Measurements from ENCODE around the gene SMPX. TPM values are rescaled to one million over a fixed set of nuclear protein-coding genes. Genes with fewer than 3 reads are reported as not detected.

The SMPX gene
- total RNA-seq, 1 donor from 2014 or later: not detected

DNA sequence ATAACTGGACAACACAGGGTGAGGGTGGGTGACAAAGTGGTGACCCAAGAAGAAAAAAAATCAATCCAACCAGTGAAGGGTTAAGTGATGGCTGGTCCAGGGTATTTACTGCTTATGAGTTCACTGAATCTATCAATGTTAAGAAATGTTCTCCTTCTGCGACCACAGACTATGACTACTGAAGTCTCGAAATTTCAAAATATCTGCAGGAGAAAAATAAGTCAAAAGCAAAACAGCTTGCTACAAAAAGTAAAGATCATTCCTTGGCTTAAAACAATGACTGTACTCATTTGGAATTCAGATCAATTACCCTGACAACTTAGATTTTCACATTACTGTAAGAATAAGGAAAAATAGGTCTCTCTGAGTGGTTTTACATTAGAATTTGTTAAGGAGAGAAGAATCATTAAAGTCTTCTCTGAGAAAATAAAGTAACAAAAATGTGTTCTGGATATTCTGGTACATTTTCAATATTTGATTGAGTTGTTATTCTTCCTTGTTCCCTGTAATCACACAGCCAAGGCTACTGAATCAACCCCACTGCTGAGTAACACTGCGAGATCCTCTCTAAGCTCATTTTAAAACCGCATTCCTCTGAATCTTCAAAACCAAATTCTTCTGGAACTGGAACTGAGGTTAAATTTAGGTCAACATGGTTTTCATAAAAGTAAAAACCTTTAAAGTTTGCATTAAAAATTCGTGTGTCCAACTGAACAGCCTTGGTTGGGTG, 22.7 kb downstream of the SMPX start:
- Mint-ChIP-seq H3K36me3 (ENCODE audit: low read depth, unreplicated experiment) (no peaks in the 10 kb centered on the region), H3K4me3 (ENCODE audit: unreplicated experiment) (no peak overlapping the region), H3K27ac (ENCODE audit: unreplicated experiment) (no peak overlapping the region), H3K9me3 (ENCODE audit: unreplicated experiment) (no peaks in the 10 kb centered on the region), H3K27me3 (ENCODE audit: unreplicated experiment) (peaks cover 2% of the 10 kb centered on the region), H3K4me1 (ENCODE audit: unreplicated experiment) (no peaks in the 10 kb centered on the region)
- no peak for DNase-seq (ENCODE audit: low spot score)
- TF ChIP-seq, protein P1, sequence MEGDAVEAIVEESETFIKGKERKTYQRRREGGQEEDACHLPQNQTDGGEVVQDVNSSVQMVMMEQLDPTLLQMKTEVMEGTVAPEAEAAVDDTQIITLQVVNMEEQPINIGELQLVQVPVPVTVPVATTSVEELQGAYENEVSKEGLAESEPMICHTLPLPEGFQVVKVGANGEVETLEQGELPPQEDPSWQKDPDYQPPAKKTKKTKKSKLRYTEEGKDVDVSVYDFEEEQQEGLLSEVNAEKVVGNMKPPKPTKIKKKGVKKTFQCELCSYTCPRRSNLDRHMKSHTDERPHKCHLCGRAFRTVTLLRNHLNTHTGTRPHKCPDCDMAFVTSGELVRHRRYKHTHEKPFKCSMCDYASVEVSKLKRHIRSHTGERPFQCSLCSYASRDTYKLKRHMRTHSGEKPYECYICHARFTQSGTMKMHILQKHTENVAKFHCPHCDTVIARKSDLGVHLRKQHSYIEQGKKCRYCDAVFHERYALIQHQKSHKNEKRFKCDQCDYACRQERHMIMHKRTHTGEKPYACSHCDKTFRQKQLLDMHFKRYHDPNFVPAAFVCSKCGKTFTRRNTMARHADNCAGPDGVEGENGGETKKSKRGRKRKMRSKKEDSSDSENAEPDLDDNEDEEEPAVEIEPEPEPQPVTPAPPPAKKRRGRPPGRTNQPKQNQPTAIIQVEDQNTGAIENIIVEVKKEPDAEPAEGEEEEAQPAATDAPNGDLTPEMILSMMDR (IDR thresholded peaks at IDR 0.05; ENCODE audit: unreplicated experiment): no peak

DNA sequence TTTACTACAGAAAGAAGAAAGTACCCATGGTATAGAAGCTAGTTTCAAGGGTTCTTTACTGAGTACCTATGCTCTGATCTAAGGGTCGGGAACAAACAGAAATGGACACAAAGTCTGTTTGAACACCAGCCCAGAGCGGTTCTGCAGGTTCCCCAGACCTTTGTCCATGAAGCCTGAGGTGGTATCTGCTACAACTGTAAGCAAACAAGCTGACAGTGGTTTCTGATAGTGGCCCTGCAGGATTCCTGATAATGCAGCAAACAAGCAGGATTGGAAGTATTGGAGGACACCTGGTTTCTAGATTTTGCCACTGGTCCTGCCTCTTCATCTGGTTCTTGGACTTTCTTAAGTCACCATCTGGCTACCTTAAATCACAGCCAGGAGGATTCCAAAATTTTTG, 23.7 kb downstream of the SMPX start:
- no peak overlapping the region for H3K4me3 Mint-ChIP-seq (ENCODE audit: unreplicated experiment)
- no peak for DNase-seq (ENCODE audit: low spot score)
- no peaks in the 10 kb centered on the region for H3K4me1 Mint-ChIP-seq (ENCODE audit: unreplicated experiment)
- H3K27ac Mint-ChIP-seq (ENCODE audit: unreplicated experiment): no peak overlapping the region
- H3K27me3 Mint-ChIP-seq (ENCODE audit: unreplicated experiment): peaks cover 2% of the 10 kb centered on the region
- no peaks in the 10 kb centered on the region for H3K9me3 Mint-ChIP-seq (ENCODE audit: unreplicated experiment)
- TF ChIP-seq, protein P1 (IDR thresholded peaks at IDR 0.05; ENCODE audit: unreplicated experiment): no peak
- no peaks in the 10 kb centered on the region for H3K36me3 Mint-ChIP-seq (ENCODE audit: low read depth, unreplicated experiment)

DNA sequence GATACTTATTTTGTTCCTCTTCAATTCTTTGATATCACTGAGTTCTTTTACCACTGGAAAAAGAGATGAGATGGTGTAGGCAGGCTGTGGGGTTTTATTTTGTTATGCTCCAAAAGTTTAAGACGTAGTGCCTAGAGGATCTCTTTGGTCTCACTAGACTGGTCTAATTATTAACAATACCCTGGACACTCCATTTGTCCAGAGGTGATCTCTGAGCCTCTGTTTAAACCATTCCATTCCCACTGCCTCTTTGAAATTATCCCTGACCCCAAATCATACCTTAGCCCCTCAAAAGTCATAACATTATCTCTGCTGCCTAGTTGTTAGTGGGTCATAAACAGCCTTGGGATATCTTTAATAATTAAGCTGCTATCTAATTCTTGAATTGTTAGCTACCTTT, 24.2 kb downstream of the SMPX start:
- Mint-ChIP-seq H3K4me3 (ENCODE audit: unreplicated experiment) (no peak overlapping the region), H3K36me3 (ENCODE audit: low read depth, unreplicated experiment) (no peaks in the 10 kb centered on the region), H3K9me3 (ENCODE audit: unreplicated experiment) (no peaks in the 10 kb centered on the region), H3K27ac (ENCODE audit: unreplicated experiment) (no peak overlapping the region), H3K27me3 (ENCODE audit: unreplicated experiment) (peaks cover 2% of the 10 kb centered on the region), H3K4me1 (ENCODE audit: unreplicated experiment) (no peaks in the 10 kb centered on the region)
- TF ChIP-seq, protein P1 (IDR thresholded peaks at IDR 0.05; ENCODE audit: unreplicated experiment): no peak
- DNase-seq (ENCODE audit: low spot score): no peak

DNA sequence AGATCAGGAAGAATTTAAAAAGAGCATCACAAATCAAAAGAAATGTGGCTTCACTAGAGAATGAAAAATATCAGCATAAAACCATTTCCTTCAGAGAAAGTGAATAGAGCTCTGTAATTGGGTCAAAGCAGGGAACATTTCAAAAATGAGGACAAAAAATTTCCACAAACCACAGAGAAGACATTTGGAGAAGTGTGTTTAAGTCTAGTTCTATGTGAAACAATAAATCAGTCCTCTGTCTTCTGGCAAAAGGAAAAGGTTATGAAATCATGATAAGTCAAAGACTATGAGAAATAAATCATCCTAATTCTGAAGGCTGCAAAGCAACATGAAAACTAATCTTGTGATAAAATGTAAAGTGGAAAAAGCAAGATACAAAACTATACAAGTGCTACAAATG, 27.9 kb downstream of the SMPX start:
- TF ChIP-seq, protein P1 (IDR thresholded peaks at IDR 0.05; ENCODE audit: unreplicated experiment): no peak
- H3K27ac Mint-ChIP-seq (ENCODE audit: unreplicated experiment): no peak overlapping the region
- no peaks in the 10 kb centered on the region for H3K27me3 Mint-ChIP-seq (ENCODE audit: unreplicated experiment)
- H3K4me3 Mint-ChIP-seq (ENCODE audit: unreplicated experiment): no peak overlapping the region
- H3K36me3 Mint-ChIP-seq (ENCODE audit: low read depth, unreplicated experiment): no peaks in the 10 kb centered on the region
- H3K4me1 Mint-ChIP-seq (ENCODE audit: unreplicated experiment): no peaks in the 10 kb centered on the region
- DNase-seq (ENCODE audit: low spot score): no peak
- H3K9me3 Mint-ChIP-seq (ENCODE audit: unreplicated experiment): no peaks in the 10 kb centered on the region

DNA sequence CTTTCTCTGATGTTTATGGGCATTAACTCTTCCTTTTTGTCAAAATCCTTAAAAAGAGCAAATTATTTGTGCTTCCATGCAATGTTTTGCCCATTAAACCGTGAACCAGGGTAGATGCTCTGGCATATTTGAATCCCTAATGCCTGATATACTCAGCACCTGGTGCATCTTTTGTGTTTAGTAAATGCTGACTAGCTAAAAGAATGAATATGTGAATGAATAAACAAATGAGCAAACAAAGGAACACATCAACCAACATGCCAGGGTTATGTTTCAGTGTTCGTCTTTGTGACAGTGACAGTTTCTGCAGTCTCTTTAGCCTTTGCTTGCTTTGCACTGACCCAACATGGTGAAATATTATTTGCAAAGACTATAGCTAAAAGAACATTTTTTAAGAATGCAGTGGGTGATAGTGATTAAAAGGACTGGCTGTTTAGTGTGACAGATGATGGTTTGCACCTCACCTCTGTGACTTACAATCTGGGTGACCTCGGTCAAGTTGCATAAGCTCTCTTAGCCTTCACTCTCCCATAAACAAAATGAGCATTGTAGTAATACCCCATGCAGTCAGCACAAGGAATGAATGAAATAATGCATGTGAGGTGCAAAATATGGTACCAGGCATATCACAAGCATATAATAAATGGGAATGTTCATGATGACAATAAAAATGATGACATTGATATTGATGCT, 29.5 kb downstream of the SMPX start:
- no peak overlapping the region for H3K4me3 Mint-ChIP-seq (ENCODE audit: unreplicated experiment)
- TF ChIP-seq, protein P1 (IDR thresholded peaks at IDR 0.05; ENCODE audit: unreplicated experiment): no peak
- no peaks in the 10 kb centered on the region for H3K27me3 Mint-ChIP-seq (ENCODE audit: unreplicated experiment)
- no peak for DNase-seq (ENCODE audit: low spot score)
- no peaks in the 10 kb centered on the region for H3K9me3 Mint-ChIP-seq (ENCODE audit: unreplicated experiment)
- no peak overlapping the region for H3K27ac Mint-ChIP-seq (ENCODE audit: unreplicated experiment)
- no peaks in the 10 kb centered on the region for H3K36me3 Mint-ChIP-seq (ENCODE audit: low read depth, unreplicated experiment)
- H3K4me1 Mint-ChIP-seq (ENCODE audit: unreplicated experiment): no peaks in the 10 kb centered on the region
